ENCODE measurements around the gene NRN1L.
"Not testable (repeated sequence)": the region's sequence is repeated elsewhere in the genome, so short reads cannot be mapped to it uniquely, and the experiment has no call there.

The NRN1L gene

DNA sequence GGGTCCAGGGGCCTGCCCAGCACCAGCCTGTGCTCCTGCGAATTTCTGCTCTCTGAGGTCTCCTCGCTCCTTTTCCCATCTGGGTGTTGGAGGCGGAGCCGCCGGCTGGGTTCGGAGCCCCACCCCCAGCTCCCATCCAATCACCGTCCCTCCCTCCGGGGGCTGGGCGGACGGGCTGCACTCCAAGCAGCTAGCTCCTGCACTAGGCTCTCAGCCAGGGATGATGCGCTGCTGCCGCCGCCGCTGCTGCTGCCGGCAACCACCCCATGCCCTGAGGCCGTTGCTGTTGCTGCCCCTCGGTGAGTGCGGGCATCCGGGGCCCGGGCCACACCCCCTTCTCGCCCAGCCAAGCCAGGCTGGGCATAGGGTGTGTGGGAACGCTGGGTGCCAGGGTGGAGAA is at the start of gene NRN1L:
Gene NRN1L, plus strand, starts transcription at position 202 of the 400 bp plus-strand sequence. Its CDS starts 19 bp downstream, at position 221.
- DNase-seq: no peak

DNA sequence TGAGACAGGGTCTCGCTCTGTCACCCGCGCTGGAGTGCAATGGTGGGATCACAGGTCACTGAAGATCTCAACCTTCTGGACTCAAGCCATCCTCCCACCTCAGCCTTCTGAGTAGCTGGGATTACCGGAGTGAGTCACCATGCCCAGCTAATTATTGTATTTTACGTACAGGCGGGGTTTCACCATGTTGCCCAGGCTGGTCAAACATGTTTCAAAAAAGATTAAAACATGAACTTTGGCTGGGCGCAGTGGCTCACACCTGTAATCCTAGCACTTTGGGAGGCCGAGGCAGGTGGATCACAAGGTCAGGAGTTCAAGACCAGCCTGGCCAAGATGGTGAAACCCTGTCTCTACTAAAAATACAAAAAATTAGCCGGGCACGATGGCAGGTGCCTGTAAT is 47.5 kb upstream of the NRN1L start:
- not testable (repeated sequence) for DNase-seq

DNA sequence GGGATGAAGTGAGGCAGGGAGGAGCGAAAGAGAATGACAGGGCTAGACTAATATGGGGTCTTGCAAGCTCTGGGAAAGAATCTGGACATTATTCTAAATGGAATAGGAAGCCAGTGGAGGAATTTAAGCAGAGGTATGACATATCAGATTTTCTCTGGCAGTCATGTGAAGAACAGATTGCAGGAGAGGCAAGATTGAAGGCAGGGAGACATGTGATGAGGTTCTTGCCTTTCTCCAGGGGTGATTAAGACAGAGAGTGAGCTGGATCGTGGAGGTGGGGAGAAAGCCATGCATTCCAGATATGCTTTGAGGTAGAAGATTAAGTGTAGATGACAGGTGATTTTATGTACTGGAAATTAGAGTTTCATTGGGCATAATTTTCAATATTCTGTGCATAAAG is 46.9 kb upstream of the NRN1L start:
- no peak for DNase-seq

DNA sequence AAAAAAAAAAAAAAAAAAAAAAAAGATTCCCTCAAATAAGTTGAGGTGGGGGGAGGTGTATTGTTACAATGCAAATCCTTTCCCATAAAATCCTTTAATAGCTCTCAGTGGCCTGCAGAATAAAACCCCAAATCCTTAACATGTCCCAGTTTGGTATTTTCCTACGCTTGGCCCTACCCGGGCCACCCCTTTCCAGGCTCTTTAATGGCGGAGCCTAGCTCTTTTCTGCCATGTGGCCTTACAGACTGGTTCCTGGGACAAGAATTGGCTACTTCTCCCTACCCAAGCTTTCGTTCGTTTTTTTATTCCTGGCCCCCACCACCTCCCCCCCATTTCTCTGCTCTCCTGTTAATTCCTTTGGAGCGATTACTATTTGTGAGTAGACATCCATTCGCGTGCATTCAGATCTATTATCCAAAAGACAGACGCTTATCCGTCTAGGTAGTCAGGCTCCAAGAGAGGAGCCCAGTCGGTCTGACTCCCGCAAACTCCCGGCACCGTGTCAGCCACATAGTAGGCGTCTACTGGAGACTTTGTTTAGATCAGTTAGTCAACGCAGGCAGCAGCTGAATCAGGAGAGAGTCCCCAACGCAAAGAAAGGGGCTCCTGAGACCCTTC is 43.4 kb upstream of the NRN1L start:
- no peak for DNase-seq

DNA sequence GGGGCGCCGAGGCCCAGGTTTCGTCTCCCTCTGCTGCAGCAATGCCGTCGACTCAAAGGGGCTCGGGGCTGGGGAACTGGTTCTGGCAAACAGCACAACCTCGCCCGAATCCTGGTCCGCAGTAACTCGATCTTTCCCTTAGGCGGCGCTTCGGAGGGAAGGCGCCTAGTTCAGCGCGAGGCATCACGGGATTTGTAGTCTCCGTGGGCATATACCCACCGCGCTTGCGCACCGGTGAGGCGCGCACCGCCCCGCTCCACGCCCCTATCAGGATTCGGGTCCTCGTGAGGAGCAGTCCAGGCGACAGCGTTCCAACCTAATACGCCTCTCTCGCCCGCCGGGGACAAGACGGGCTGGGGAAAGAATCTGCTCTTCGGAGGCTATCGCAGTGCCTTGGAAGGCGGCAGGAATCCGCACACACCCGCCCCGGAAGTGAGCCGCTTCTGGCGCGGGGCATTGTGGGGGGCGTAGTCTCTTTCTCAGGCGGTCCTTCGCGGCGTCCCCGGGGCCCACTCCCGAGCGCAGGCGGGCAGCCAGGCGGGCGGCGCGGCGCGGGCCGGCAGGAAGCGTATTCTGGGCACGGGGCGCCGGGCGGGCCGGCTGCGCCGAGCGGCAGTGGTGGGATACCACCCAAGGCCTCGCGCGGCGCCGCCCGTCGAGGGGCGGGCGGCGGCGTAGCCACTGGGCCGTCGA is 42.7 kb upstream of the NRN1L start, which contains the start of gene THAP11:
Gene THAP11, plus strand, starts transcription at position 505 of the 693 bp plus-strand sequence. CDS start 235 bp downstream, outside the sequence.
- peak; percentile 92 for DNase-seq

DNA sequence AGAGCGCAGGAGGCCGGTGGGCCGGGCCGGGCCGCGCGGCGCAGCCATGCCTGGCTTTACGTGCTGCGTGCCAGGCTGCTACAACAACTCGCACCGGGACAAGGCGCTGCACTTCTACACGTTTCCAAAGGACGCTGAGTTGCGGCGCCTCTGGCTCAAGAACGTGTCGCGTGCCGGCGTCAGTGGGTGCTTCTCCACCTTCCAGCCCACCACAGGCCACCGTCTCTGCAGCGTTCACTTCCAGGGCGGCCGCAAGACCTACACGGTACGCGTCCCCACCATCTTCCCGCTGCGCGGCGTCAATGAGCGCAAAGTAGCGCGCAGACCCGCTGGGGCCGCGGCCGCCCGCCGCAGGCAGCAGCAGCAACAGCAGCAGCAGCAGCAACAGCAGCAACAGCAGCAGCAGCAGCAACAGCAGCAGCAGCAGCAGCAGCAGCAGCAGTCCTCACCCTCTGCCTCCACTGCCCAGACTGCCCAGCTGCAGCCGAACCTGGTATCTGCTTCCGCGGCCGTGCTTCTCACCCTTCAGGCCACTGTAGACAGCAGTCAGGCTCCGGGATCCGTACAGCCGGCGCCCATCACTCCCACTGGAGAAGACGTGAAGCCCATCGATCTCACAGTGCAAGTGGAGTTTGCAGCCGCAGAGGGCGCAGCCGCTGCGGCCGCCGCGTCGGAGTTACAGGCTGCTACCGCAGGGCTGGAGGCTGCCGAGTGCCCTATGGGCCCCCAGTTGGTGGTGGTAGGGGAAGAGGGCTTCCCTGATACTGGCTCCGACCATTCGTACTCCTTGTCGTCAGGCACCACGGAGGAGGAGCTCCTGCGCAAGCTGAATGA is 42.0 kb upstream of the NRN1L start:
- peak; percentile 7 for DNase-seq

DNA sequence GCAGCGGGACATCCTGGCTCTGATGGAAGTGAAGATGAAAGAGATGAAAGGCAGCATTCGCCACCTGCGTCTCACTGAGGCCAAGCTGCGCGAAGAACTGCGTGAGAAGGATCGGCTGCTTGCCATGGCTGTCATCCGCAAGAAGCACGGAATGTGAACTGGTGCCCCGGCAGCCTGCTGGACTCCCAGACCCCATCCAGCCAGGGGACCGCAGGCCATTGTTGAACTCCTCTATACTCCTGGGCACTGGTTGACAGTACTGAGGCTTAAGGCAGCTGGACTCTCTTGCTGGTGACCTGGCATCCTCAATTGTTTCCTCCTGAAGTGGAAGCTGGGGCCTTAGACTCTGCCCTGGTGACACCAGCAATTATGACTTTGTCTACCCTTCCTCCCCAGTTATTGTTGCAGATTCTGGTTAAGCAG is 41.3 kb upstream of the NRN1L start:
- no peak for DNase-seq

DNA sequence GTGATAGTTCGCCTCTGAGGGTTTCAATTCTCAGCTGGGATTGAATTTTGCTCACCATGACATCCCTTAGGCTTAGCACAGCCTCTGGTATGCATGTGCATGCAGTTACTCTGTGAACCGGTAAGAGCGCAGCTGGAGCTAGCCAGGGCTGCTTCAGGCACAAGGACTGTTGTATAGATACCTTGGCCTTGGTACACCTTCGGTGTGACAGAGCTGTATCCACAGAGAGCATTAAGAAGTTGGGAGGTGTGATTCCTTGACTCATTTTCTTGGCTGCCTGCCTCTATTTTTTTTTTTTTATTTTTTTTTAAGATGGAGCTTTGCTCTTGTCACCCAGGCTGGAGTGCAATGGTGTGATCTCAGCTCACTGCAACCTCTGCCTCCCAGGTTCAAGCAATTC is 40.2 kb upstream of the NRN1L start:
- peak; percentile 17 for DNase-seq

DNA sequence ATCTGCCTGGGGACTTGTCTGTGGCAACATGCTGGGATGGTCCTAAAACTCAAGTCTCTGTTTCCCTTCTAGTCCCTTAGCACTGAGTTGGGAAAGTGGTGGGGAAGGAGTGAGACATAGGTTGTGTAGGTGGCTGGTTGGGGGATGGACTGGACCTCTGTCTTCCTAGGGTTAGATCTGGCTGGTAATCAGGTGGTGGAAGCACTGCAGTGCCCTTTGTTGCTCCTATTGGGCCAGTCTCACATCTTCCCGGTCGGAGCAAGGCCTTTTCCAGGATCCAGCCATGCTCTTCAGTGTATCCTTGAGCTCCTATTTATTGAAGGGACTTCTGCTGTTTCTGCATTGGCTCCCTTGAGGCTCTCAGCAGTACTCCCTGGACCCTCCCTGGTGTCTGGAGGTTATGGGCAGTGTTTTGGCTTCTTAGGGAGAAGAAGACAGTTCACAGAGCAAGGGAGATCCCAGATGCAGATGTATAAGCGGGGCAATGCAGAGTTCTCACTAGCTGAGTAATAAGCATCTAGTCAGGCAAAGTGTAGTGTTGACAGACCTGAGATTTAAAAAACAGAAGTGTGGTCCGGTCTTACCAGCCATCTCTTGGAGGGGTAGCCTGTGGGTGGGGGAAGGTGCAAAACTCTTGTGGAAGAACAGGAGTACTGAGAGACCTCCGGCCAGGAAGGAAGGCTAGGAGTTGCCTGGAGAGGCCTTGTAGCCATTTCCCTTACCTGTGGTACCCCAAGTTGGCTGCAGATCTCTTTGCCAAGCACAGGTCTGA is 39.2 kb upstream of the NRN1L start:
- DNase-seq: no peak

DNA sequence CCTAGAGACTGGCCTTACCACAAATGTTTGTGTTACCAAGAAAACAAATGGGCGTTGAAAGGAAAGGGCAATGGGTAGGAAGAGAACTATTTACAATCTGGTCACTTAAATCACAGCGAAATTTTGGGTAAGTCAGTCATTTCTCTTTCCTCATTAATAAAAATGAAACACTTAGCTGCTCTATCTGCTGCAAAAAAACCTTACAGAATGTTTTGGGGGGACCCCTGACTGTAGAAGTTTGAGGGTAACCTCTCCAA is 38.7 kb upstream of the NRN1L start:
- DNase-seq: no peak

DNA sequence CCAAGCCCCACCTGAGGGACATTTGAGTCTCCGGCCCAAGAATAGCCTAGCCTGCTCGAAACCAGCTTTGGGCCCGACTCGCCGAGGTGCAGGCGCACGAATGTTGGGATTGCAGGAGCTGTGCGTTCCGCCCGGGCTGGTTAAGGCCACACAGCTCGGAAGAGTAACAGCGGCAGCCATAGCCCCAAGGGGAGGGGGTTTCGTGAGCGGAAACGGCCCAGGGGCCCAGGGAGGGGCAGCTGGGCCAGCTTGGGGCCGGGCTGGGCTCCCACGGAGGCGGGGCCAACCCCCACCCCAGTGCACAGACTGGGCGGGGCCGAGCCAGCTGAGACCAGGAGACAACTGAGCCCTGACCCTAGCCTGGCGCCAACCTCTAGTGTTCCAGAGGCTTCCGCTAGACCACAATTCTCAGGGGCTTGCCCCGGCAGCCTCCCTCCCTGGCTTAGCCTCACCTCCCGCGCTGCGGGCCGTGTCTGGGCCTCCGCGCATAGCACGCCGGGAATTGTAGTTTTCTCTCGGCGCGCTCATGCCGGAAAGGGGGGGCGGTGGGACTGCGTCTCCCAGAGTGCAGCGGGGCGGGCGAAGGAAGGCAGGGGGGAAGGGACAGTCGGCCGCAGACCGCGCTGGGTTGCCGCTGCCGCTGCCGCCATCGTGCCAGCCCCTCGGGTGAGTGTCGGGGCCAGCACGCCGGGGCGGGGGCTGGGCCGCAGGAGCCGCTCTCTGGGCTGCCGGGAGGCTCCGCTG is 38.2 kb upstream of the NRN1L start, which contains the start of gene NUTF2:
Gene NUTF2, plus strand, starts transcription at position 614 of the 744 bp plus-strand sequence. CDS start 18,198 bp downstream, outside the sequence.
- peak; percentile 87 for DNase-seq

DNA sequence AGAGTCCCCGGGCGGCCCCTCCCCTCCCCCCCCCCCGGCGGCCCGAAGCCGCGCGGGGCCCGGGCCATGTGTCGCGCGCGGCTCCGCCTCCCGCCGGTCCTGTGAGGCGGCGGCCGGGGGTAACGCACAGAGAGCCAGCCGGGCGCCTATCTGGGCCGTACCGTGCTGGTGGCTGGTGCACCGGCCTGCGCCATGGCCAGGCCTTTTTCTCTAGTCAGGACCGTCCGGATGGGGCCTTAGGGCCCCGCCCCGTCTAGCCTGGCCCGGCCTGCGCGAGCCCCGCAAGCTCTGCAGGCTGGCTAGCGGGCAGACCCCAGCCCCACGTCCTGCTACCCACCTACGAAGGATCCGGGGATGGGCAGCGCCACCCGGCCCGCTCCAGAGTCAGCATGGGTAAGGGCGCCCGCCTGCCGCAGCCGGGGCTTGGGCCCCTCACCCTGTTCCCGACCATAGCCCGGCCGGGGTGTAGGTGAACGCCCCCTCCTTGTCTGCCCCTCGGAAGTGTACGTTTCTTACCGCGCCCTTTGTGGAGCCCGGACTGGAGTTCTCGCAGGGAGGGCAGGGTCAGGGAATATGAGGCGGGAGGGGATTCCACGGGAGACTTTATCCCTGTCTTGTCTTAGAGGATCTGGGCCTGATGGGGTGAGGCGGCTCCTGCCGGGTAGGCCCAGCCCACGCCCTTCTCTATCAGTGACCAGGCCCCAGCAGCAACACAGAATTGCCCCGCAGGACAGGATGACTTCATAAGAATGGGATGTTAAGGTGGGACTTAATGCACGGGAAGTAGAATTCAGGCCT is 37.4 kb upstream of the NRN1L start, which contains the start of gene CENPT:
Gene CENPT, minus strand, starts transcription at position 630 of the 798 bp plus-strand sequence. CDS start 13,834 bp downstream, outside the sequence.
- peak; percentile 68 for DNase-seq

DNA sequence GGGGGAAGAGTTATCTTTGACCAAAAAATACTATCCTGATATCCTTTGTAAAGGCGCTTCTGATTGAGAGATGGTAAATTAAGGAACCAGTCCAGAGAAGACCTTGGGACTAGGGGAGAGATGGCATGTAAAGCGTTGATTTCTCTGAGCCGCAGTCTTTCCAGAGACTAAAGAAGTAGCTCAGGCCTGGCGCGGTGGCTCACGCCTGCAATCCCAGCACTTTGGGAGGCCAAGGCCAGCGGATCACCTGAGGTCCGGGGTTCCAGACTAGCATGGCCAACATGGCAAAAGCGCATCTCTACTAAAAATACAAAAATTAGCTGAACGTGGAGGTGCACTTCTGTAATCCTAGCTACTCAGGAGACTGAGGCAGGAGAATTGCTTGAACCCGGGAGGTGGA is 36.6 kb upstream of the NRN1L start:
- no peak for DNase-seq

DNA sequence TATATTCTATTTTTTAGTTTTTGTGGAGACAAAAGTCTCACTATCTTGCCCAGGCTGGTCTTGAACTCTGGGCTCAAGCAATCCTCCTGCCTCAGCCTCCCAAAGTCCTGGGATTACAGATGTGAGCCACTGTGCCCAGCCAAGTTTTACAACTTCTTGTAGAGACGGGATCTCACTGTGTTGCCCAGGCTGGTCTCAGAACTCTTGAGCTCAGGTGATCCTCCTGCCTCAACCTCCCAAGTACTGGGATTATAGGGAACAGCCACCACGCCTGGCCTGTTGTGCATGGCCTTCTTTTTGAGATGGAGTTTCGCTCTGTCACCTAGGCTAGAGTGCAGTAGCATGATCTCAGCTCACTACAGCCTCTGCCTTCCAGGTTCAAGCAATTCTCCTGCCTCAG is 31.0 kb upstream of the NRN1L start:
- no peak for DNase-seq

DNA sequence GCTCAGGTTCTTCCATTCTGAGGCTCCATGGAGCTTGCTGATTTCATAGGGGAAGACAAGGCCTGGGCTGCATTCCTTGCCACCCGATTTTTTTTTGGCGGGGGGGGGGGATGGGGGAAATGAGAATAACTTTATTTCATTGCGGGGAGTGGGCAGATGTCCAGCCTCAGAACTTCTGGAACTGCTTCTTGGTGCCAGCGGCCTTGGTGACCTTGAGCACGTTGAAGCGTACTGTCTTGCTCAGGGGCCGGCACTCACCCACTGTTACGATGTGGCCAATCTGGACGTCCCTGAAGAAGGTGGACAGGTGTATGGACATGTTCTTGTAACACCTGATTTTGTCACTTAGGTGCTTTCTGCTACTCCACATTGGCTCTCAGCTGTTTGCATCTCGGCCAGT is 28.9 kb upstream of the NRN1L start:
- DNase-seq: no peak

DNA sequence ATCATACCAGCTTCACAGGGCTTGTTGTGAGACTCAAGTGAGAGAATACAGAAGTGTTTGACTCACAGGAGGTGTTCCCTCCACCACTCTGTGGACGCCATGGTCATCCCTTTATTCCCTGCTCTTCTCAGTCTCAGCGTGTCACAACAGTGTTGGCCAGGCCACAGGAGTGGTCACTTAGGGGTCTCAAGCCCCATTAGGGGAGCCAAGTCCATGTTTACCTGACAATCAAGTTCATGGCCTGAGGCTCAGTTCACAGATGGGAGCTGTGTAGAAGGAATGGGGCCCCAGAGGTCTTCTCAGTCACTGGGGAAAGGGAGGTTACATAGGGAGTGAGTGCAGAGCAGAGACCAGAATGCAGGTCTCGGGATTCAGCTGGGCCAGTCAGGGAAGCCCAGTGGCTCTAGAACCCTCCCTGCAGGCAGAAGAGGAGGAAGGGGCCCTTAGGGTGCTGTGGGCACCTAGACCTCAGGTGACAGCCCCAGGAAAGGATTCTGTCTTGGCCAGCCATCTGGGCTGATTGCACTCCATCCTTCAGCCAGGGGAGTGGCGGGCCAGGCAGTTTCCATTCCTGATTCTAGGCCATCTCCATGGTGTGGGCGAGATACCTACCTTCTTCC is 27.6 kb upstream of the NRN1L start:
- DNase-seq: no peak

DNA sequence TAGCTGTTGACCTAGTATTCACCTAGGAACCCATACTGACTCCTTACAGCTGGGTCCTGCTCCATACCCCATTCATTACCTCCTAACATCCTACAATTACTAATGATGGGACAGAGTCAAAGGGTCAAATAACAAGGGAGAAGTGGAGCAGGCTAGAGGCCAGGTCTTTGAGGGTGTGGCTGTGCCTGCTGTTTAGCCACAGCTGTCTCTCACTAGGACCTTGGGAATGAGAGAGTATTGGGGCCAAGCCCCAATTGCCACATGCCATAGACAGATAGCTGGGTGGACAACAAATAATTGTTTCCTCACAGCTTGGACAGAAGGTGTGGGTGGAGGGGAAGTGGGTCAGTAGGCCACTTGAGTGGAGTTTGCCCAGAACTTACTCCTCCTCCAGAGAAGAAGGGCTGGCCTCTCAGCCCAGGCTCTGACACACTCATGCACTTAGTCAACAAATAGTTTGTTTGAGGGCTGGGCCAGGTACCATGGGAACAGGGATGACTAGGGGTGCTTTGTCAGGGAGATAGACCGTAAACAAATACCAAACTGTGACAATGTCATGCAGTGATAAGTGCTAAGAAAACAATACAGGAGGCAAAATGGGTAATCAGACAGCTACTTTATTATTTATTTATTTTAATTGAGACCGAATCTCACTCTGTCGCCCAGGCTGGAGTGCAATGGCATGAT is 27.0 kb upstream of the NRN1L start:
- peak; percentile 95 for DNase-seq

DNA sequence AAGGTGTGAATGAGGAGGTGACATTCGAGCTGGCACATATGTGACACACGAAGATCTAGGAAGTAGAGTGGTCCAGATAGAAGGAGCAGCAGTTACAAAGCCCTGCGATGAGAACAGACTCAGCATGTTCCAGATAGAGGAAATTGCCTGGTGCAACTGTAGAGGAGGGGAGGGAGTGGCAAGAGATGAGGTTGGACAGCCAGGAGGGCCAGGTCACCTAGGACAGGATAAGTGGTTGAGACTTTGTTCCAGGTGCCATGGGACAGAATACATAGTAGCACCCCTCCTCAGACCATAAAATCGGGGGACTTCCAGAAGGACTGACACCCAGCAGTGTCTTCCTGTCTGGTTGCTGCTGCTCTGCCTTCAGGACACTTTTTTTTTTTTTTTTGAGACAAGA is 26.2 kb upstream of the NRN1L start:
- no peak for DNase-seq

DNA sequence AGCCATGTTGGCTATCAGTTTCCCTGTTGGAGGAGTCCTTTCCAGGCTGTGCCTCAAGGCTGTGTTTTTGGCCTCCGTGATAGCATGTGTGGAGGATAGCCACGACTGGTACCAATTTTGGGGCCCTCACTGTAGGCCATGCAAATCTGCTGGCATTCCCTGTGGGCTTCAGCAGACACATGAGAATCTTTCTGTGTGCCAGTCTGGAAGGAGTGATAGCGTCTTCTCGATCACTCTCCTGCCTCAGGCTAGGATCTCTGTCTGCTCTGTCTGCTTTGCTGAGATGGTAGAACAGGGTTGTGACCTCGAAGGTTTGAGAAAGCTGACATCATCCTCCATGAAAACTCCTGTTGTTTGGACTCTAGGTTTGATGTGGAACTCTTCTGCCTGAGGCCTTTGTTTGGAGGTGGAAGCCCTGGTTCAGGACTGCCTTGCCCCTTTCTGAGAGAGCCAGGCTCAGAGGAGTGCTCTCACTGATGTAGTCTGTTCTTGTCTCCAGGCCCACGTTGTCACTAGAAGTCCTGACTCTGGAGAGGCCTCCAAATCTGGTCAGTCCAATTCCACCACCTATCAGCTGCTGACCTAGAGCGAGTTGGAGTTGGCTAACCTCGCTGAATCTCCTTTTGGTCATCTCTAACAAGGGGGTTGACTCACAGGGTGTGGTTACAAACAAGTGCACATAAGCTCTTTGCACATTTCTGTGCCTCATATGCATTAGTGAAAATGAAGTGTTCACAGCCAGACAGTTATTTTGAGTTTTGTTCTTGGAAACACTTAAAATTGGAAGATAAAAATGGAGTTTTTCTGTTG is 23.9 kb upstream of the NRN1L start:
- no peak for DNase-seq

Data from kidney glomerular epithelial cell (primary cell).